Osteoblast (primary cell): ENCODE measurements around the gene HCRTR1. TPM values are rescaled to one million over a fixed set of nuclear protein-coding genes. Genes with fewer than 3 reads are reported as not detected.

Source experiments
- DNase-seq: peaks from one replicate; pipeline ENCODE4 v3.0.0; 2011; ENCODE audit warnings: low spot score, mixed read lengths; ENCODE audit not compliant: insufficient read length; ENCODE audit errors: missing footprints
- H2AFZ ChIP-seq: 2 replicates; pipeline ENCODE4 v1.6.0; 2011; ENCODE audit warnings: mild to moderate bottlenecking, low read length
- H3K27ac ChIP-seq: 2 replicates; pipeline ENCODE4 v1.5.1; 2011; ENCODE audit warnings: mild to moderate bottlenecking, low read depth, low read length, moderate library complexity
- H3K27me3 ChIP-seq: 2 replicates; pipeline ENCODE4 v1.6.0; 2012; ENCODE audit warnings: mild to moderate bottlenecking, control low read depth, inconsistent platforms, low read length, moderate library complexity; ENCODE audit not compliant: insufficient read depth
- H3K36me3 ChIP-seq: 2 replicates; pipeline ENCODE4 v1.5.1; 2011; ENCODE audit warnings: mild to moderate bottlenecking, low read length, control low read depth, moderate library complexity; ENCODE audit not compliant: insufficient read depth
- H3K4me1 ChIP-seq: 2 replicates; pipeline ENCODE4 v1.5.1; 2011; ENCODE audit warnings: mild to moderate bottlenecking, low read length, control low read depth, moderate library complexity; ENCODE audit not compliant: insufficient read depth
- H3K4me2 ChIP-seq: 2 replicates; pipeline ENCODE4 v1.6.0; 2011; ENCODE audit warnings: mild to moderate bottlenecking, low read length; ENCODE audit not compliant: insufficient read depth
- H3K4me3 ChIP-seq: fragments of 200-600 bp; sonication (generic); 3 replicates; pipeline ENCODE4 v1.5.1; 2012; ENCODE audit warnings: mild to moderate bottlenecking, low read length, inconsistent platforms; ENCODE audit not compliant: insufficient read depth
- H3K79me2 ChIP-seq: 2 replicates; pipeline ENCODE4 v1.6.0; 2012; ENCODE audit warnings: mild to moderate bottlenecking, low read length, control low read depth, inconsistent platforms; ENCODE audit not compliant: insufficient read depth
- H3K9me3 ChIP-seq: 2 replicates; pipeline ENCODE4 v1.5.1; 2011; ENCODE audit warnings: low read depth, low read length, control low read depth
- H4K20me1 ChIP-seq: 2 replicates; pipeline ENCODE4 v1.6.0; 2012; ENCODE audit warnings: mild to moderate bottlenecking, low read length, control low read depth; ENCODE audit not compliant: insufficient read depth
- total RNA-seq: library from RNA; depleted of rRNA; stranded (reverse); fragments of >200 nt; gene quantifications from 2 replicates; pipeline ENCODE4 v1.2.3, GENCODE V29; 2012
- TF ChIP-seq, protein P1 (sequence below): IDR thresholded peaks from 2 replicates; pipeline ENCODE4 v1.5.1; 2011; ENCODE audit warnings: mild to moderate bottlenecking, low read depth, low read length, moderate library complexity; ENCODE audit errors: extremely low read depth

Gene HCRTR1
- total RNA-seq, 1 donor = not detected

DNA sequence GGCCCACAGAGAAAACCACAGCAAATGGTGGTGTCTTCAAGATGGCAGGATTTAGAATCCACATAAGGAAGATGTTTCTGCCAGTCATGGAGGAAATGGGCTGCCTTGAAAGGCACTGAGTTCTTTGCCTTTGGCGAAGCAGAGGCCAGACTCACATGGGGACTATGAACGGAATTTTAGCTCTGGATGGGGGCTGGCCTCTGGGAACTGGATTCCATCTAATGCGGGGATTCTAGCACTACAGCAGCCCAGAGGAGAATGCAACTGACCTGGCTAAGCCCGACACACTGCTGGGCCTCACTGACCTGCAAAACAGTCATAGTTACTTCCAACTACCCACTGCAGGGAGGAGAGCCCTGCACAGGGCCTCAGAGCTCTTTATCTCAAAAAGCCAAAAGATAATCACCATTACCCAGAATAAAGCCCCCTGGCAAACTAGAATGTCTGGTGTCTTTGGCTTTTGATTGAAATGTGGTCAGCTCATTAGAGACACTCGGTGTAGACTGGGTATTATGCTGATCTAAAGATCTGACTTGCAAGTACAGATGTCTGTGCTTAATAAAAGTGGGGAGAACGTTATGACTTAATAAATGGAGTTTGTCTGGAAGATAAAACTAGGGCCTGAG lies 11.6 kb downstream of the HCRTR1 start:
- no peak overlapping the region for H3K4me2 ChIP-seq
- no peak for DNase-seq
- H3K36me3 ChIP-seq = peaks cover 49% of the 10 kb centered on the region
- no peak overlapping the region for H3K27ac ChIP-seq
- H3K9me3 ChIP-seq = no peaks in the 10 kb centered on the region
- no peaks in the 10 kb centered on the region for H3K27me3 ChIP-seq
- TF ChIP-seq, protein P1, sequence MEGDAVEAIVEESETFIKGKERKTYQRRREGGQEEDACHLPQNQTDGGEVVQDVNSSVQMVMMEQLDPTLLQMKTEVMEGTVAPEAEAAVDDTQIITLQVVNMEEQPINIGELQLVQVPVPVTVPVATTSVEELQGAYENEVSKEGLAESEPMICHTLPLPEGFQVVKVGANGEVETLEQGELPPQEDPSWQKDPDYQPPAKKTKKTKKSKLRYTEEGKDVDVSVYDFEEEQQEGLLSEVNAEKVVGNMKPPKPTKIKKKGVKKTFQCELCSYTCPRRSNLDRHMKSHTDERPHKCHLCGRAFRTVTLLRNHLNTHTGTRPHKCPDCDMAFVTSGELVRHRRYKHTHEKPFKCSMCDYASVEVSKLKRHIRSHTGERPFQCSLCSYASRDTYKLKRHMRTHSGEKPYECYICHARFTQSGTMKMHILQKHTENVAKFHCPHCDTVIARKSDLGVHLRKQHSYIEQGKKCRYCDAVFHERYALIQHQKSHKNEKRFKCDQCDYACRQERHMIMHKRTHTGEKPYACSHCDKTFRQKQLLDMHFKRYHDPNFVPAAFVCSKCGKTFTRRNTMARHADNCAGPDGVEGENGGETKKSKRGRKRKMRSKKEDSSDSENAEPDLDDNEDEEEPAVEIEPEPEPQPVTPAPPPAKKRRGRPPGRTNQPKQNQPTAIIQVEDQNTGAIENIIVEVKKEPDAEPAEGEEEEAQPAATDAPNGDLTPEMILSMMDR = no peak
- H3K4me3 ChIP-seq = no peak overlapping the region
- peaks cover 31% of the 10 kb centered on the region for H3K4me1 ChIP-seq
- H4K20me1 ChIP-seq = peaks cover 17% of the 10 kb centered on the region
- peaks cover 16% of the 10 kb centered on the region for H3K79me2 ChIP-seq
- no peak overlapping the region for H2AFZ ChIP-seq

DNA sequence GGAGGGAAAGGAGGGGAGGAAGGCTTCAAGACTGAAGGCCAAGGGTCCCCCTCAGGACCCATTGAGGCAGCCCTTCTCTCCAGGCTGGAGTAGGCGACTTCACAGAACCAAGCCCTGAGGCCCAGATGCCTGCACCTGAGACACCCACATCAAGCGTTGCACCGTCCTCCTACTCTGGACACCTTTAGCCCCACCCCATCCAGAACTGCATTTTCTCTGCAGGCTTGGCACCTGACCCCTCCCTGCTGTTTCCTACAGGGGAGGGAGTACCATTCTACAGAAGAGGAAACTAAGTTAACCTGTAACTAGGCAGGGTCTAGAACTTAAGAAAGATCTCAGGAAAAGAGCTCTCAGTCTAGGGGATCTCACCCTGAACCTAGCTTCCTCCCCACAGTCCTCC lies 15.2 kb downstream of the HCRTR1 start:
- peaks cover 35% of the 10 kb centered on the region for H4K20me1 ChIP-seq
- H3K27ac ChIP-seq = no peak overlapping the region
- H3K36me3 ChIP-seq = peaks cover 57% of the 10 kb centered on the region
- H3K4me1 ChIP-seq = peaks cover 9% of the 10 kb centered on the region
- H3K79me2 ChIP-seq = peaks cover 52% of the 10 kb centered on the region
- DNase-seq = no peak
- no peak overlapping the region for H2AFZ ChIP-seq
- H3K4me3 ChIP-seq = no peak overlapping the region
- no peaks in the 10 kb centered on the region for H3K9me3 ChIP-seq
- TF ChIP-seq, protein P1 = no peak
- no peak overlapping the region for H3K4me2 ChIP-seq
- H3K27me3 ChIP-seq = no peaks in the 10 kb centered on the region

DNA sequence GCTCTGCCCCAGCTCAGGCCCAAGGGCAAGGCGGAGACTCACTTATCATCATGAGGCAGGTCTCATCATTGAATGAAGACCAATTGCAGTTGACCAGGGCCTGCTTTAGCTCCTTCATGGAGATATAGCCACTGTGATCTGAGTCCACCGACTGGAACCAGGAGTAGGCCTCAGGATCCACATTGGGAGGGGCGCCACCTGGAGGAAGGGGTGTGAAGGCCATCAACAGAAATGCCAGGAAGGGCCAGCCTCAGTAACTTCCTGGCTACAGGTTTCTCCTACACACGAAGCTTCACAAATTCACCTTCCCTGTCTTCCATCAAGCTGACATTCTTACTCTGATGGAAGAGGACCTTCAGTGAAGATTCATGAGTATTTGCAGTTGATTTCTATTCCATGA lies 15.6 kb downstream of the HCRTR1 start:
- DNase-seq = no peak
- Histone ChIP-seq H3K79me2 (peaks cover 57% of the 10 kb centered on the region), H3K4me3 (no peak overlapping the region), H3K27me3 (no peaks in the 10 kb centered on the region), H3K4me2 (no peak overlapping the region), H3K27ac (no peak overlapping the region), H2AFZ (no peak overlapping the region), H3K36me3 (peaks cover 55% of the 10 kb centered on the region), H4K20me1 (peaks cover 37% of the 10 kb centered on the region), H3K4me1 (peaks cover 5% of the 10 kb centered on the region), H3K9me3 (no peaks in the 10 kb centered on the region)
- TF ChIP-seq, protein P1 = peak; percentile 62

DNA sequence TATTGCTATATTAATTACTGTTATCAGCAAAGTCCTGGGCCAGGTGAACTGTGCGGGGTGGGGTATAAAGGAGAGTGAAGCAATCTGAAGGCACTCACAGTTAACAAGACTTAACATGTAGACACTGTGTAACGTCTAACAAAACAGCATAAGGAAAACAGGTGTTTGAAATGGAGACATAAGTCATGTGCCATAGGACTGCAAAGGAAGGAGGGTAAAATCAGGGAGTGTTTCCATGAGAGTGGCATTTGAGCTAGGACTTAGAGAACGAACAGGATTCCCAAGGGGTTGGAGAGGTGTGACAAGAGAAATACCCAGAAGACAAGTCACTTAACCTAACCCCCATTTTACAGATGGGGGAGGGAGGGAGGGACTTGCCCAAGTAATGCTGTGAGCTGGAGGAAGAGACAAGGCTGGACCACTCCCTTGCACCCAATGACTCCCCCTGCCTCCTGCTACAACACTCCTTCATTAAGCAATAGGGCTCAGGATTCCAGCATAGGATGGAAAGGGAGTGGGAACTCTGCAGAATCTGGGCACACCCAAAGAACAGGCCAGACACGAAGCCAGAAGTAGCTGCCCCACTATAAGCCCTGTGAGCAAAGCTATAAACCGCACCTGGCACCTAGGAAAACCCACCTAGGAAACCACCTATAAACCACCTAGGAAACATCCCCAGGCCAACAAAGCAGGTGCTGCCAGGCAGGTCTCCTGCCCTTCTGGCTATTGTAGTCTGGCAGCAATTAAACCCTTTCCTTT lies 20.6 kb downstream of the HCRTR1 start:
- Histone ChIP-seq H3K27me3 (no peaks in the 10 kb centered on the region), H3K27ac (no peak overlapping the region), H3K4me1 (peaks cover 18% of the 10 kb centered on the region), H2AFZ (no peak overlapping the region), H3K4me2 (no peak overlapping the region), H4K20me1 (peaks cover 33% of the 10 kb centered on the region), H3K4me3 (no peak overlapping the region), H3K9me3 (no peaks in the 10 kb centered on the region), H3K79me2 (peaks cover 86% of the 10 kb centered on the region), H3K36me3 (peaks cover 12% of the 10 kb centered on the region)
- TF ChIP-seq, protein P1 = no peak
- DNase-seq = no peak
